ENCODE results near the gene UBFD1.
"Not testable (repeated sequence)": the region's sequence is repeated elsewhere in the genome, so short reads cannot be mapped to it uniquely, and the experiment has no call there.

The UBFD1 gene

DNA sequence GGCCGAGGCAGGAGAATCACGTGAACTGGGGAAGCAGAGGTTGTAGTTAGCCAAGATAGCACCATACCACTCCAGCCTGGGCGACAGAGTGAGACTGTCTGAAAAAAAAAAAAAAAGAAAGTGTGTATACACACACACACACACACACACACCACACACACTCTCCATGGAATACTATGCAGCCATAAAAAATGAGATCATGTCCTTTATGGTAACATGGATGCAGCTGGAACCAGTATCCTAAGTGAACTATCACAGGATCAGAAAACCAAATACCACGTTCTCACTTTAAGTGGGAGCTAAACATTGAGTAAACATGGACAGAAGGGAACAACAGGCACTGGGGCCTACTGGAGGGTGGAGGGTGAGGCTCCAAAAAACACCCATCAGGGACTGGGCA, 21.8 kb downstream of the UBFD1 start:
- H3K9ac ChIP-seq, result no peak overlapping the region
- no peak overlapping the region for H3K27ac ChIP-seq
- peaks cover 57 to 93% (median 80%) of the 10 kb centered on the region in 11 experiments for H3K36me3 ChIP-seq
- H3K27me3 ChIP-seq, result no peaks in the 10 kb centered on the region
- H3K4me3 ChIP-seq, result no peak overlapping the region
- no peaks in the 10 kb centered on the region for H3K9me3 ChIP-seq (replicated peaks in 1 of 11)
- H3K4me2 ChIP-seq, result no peak overlapping the region
- peaks cover 0 to 6% (median 0%) of the 10 kb centered on the region in 10 experiments; a peak in 1 of 20 replicates for H3K4me1 ChIP-seq
- H4K20me1 ChIP-seq, result peaks cover 0 to 75% (median 26%) of the 10 kb centered on the region in 11 experiments; a peak in 15 of 22 replicates
- no peak for TF ChIP-seq Cebpa-rat (IDR thresholded peaks at IDR 0.05)

DNA sequence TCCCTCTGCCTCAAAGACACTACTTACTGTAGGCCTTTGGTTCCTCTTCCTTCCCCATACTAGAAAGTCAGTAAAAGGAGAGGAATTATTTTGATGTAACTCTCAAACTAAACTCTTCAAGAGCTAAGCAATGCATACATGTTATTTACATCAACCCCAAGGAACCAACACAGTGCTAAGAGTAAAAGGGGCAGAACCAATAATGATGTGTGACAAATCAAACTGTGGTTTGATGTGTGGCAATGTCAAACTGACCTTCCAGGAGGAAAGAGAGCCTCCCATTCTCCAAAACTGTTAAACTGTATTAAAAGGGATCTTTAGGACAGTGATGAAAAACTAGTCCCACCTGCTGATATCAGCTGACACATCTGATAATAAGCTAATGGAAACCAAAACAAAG, 22.9 kb downstream of the UBFD1 start:
- Histone ChIP-seq H3K4me3 (no peak overlapping the region), H3K27ac (no peak overlapping the region), H3K4me2 (no peak overlapping the region), H3K27me3 (no peaks in the 10 kb centered on the region), H3K9me3 (replicated peaks in 1 of 11) (no peaks in the 10 kb centered on the region), H3K4me1 (peaks cover 0 to 6% (median 0%) of the 10 kb centered on the region in 10 experiments; a peak in 1 of 20 replicates), H3K36me3 (peaks cover 57 to 93% (median 80%) of the 10 kb centered on the region in 11 experiments), H3K9ac (no peak overlapping the region), H4K20me1 (peaks cover 0 to 75% (median 35%) of the 10 kb centered on the region in 11 experiments; a peak in 16 of 22 replicates)
- no peak for TF ChIP-seq Cebpa-rat (IDR thresholded peaks at IDR 0.05)

DNA sequence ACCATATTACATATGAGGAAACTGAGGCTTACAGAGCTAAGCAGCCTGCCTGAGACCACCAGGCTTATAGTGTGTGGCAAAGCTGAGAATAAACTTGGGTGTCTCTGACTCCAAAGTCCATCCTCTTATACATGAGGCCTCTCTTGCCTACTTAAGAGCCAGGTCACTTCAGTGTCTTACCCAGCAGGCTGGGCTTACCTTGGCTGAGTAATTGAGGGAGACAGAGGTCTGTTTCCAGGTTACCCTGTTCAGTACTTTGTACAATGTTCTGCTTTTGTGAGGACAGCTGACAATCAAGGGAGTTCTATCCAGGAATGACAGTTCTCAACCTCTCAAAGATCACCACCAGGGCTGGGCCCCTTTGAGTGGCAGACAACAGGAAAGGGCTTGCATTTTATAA, 24.2 kb downstream of the UBFD1 start:
- H4K20me1 ChIP-seq, result peaks cover 7 to 75% (median 48%) of the 10 kb centered on the region in 11 experiments; a peak in 20 of 22 replicates
- H3K9me3 ChIP-seq (replicated peaks in 1 of 11), result no peaks in the 10 kb centered on the region
- peaks cover 69 to 94% (median 84%) of the 10 kb centered on the region in 11 experiments for H3K36me3 ChIP-seq
- no peaks in the 10 kb centered on the region for H3K27me3 ChIP-seq
- H3K4me3 ChIP-seq, result no peak overlapping the region
- no peak overlapping the region for H3K9ac ChIP-seq
- H3K27ac ChIP-seq, result no peak overlapping the region
- TF ChIP-seq Cebpa-rat (IDR thresholded peaks at IDR 0.05), result no peak
- peaks cover 0 to 6% (median 0%) of the 10 kb centered on the region in 10 experiments; a peak in 1 of 20 replicates for H3K4me1 ChIP-seq
- no peak overlapping the region for H3K4me2 ChIP-seq

GRCh38 chr16:23583271-23583670, 25.7 kb downstream of the UBFD1 start:
- not testable (repeated sequence) for H3K9ac ChIP-seq; H3K9me3 ChIP-seq (replicated peaks in 1 of 11)
- H3K36me3 ChIP-seq, result peaks cover 80 to 94% (median 84%) of the 10 kb centered on the region in 11 experiments

DNA sequence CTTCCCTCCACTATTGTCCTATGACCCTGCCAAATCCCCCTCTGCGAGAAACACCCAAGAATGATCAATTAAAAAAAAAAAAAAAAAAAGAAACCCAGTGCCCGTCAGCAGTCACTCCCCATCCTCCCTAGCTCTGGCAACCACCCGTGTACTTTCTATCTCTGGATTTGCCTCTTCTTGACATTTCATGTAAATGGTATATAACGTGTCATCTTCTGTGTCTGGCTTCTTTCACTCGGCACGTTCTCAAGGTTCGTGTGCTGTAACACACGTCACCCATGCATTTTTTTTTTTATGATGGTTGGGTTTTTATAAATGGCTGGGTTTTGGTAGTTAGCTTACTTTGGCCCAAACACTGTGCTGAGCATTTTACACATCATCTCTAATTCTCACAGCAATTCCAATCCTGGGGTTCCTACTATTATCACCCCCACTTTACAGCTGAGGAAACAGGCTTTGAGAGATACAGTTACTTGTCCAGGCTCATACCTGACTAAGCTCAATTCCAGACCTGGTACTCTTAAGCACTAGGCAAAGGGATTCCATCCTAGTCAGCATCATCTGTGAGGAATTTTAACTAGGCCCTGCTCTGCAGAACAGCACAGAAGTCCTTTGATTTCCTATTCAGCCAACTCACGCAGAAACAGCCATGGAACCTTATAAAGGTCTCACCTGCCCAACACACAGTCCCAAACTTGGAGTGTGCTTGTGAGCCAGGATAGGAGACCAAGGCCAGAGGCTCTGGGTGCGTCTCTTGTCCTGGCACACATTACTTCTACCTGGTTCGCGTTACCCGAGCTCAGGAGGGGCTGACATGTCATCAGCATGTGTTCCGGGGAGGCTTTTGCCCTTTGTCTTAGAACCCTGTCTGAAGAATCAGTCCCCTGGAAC, 26.9 kb downstream of the UBFD1 start:
- Histone ChIP-seq H3K9ac (no peak overlapping the region), H3K27me3 (no peaks in the 10 kb centered on the region), H3K4me3 (no peak overlapping the region), H4K20me1 (peaks cover 33 to 82% (median 60%) of the 10 kb centered on the region in 11 experiments; a peak in 21 of 22 replicates), H3K27ac (no peak overlapping the region), H3K4me1 (no peaks in the 10 kb centered on the region), H3K36me3 (peaks cover 80 to 94% (median 85%) of the 10 kb centered on the region in 11 experiments), H3K4me2 (no peak overlapping the region), H3K9me3 (replicated peaks in 1 of 11) (no peaks in the 10 kb centered on the region)
- no peak for TF ChIP-seq Cebpa-rat (IDR thresholded peaks at IDR 0.05)

More at GRCh38 chr16:23583271-23583670, 25.7 kb downstream of the UBFD1 start:
- not testable (repeated sequence) for H3K4me2 ChIP-seq, H3K4me1 ChIP-seq, H3K27me3 ChIP-seq, H3K27ac ChIP-seq, H3K4me3 ChIP-seq
- peaks cover 22 to 81% (median 58%) of the 10 kb centered on the region in 11 experiments; a peak in 21 of 22 replicates for H4K20me1 ChIP-seq

- Histone ChIP-seq H3K27me3 (no peaks in the 10 kb centered on the region), H3K4me3 (no peak overlapping the region), H3K4me1 (no peaks in the 10 kb centered on the region), H4K20me1 (peaks cover 61 to 85% (median 82%) of the 10 kb centered on the region in 11 experiments; a peak in 21 of 22 replicates), H3K9me3 (replicated peaks in 1 of 11) (no peaks in the 10 kb centered on the region), H3K4me2 (no peak overlapping the region), H3K9ac (no peak overlapping the region; a peak in 1 of 22 replicates), H3K36me3 (peaks cover 86 to 94% (median 87%) of the 10 kb centered on the region in 11 experiments), H3K27ac (no peak overlapping the region)
- no peak for TF ChIP-seq Cebpa-rat (IDR thresholded peaks at IDR 0.05)
These were observed 30.2 kb downstream of the UBFD1 start for GRCh38 chr16:23587726-23588125.

DNA sequence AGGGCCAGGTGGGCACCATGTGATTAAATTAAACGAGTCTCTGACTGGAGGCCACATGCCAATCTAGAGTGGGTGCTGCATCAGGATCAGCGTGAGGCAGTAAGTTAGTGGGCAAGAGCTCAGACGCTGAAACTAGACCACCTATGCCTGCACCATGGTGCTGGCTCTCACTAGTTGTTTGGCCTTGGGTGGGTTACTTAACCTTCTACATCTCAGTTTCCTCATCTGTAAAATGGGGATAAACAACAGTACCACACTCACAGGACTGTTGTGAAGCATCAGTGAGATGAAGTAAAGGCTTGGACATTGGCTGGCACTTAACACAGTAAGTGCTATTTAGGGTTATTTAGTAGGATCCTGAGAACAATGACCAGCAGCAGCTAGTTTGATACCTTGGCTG, 32.7 kb downstream of the UBFD1 start:
- peaks cover 83 to 97% (median 93%) of the 10 kb centered on the region in 11 experiments for H3K36me3 ChIP-seq
- H3K4me1 ChIP-seq, result peaks cover 9 to 16% (median 12%) of the 10 kb centered on the region in 10 experiments
- no peak overlapping the region for H3K4me2 ChIP-seq
- no peak for TF ChIP-seq Cebpa-rat (IDR thresholded peaks at IDR 0.05)
- peaks cover 67 to 100% (median 97%) of the 10 kb centered on the region in 11 experiments; a peak in 21 of 22 replicates for H4K20me1 ChIP-seq
- H3K9ac ChIP-seq, result no peak overlapping the region
- H3K27ac ChIP-seq, result no peak overlapping the region
- H3K9me3 ChIP-seq (replicated peaks in 1 of 11), result no peaks in the 10 kb centered on the region
- no peaks in the 10 kb centered on the region for H3K27me3 ChIP-seq
- H3K4me3 ChIP-seq, result no peak overlapping the region

GRCh38 chr16:23594186-23594585, 36.7 kb downstream of the UBFD1 start:
- Histone ChIP-seq H3K27me3 (no peaks in the 10 kb centered on the region), H3K9me3 (replicated peaks in 1 of 11) (no peaks in the 10 kb centered on the region), H3K4me1 (peaks cover 11 to 23% (median 20%) of the 10 kb centered on the region in 10 experiments), H4K20me1 (peaks cover 43 to 68% (median 62%) of the 10 kb centered on the region in 11 experiments; a peak in 21 of 22 replicates), H3K27ac (no peak overlapping the region), H3K4me3 (peak overlapping the region in 2 of 10 experiments; percentile 2 to 96; a peak in 4 of 20 replicates), H3K4me2 (peak overlapping the region; percentile 85 to 98 (median 94)), H3K36me3 (peaks cover 43 to 57% (median 53%) of the 10 kb centered on the region in 11 experiments), H3K9ac (peak overlapping the region in 6 of 11 experiments; percentile 92 to 97 (median 94); a peak in 5 of 22 replicates)
- no peak for TF ChIP-seq Cebpa-rat (IDR thresholded peaks at IDR 0.05)

DNA sequence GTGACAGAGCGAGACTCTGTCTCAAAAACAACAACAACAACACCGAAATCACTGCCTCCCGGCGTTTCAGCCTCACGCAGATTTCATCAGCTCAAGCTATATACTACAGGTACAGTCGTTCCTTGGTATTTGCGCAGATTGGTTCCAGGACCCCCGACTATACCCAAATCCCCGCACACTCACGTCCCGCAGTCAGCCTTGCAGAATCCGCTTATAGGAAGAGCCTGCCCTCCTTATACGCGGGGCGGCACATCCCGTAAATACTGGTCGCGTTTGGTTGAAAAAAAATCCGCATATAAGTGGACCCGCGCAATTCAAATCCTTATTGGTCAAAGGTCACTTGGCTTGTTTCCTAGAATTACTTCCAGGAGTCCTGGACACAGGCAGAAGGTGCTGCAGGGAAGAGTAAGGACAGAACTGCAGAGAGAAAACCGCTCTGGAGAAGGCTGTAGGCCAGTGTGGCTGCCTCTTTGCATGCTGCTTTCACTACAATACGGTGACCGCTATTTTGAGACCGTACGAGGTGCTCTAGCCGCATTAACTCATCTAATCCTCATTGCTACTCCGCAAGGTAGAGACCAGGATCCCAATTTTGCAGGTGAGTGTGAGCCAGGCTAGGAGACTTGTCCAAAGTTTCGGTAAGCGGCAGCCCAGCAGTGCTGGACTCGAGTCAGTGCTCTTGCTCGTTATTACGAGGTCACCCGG, 37.9 kb downstream of the UBFD1 start:
- H3K9ac ChIP-seq, result peak overlapping the region; percentile 87 to 99 (median 94)
- peaks cover 31 to 56% (median 50%) of the 10 kb centered on the region in 11 experiments; a peak in 21 of 22 replicates for H4K20me1 ChIP-seq
- H3K9me3 ChIP-seq (replicated peaks in 1 of 11), result no peaks in the 10 kb centered on the region
- peak overlapping the region; percentile 85 to 98 (median 94) for H3K4me2 ChIP-seq
- peaks cover 11 to 23% (median 20%) of the 10 kb centered on the region in 10 experiments for H3K4me1 ChIP-seq
- peaks cover 31 to 46% (median 41%) of the 10 kb centered on the region in 11 experiments for H3K36me3 ChIP-seq
- no peak for TF ChIP-seq Cebpa-rat (IDR thresholded peaks at IDR 0.05)
- H3K27me3 ChIP-seq, result no peaks in the 10 kb centered on the region
- peak overlapping the region; percentile 79 to 92 (median 88) for H3K27ac ChIP-seq
- peak overlapping the region; percentile 75 to 100 (median 92) for H3K4me3 ChIP-seq
